Stimulated activated CD8-positive, alpha-beta memory T cell treated with anti-CD3 and anti-CD28 coated beads, Interleukin-2, amount 100 ng/mL, for 48 hours (primary cell): ENCODE results near the gene ELP5.

Experiments used
- DNase-seq, 2 donors: peaks; one replicate each; pipeline ENCODE4 v3.0.0-alpha.2; 2020; ENCODE audit warnings: low read depth in 2 of 2

The ELP5 gene

DNA sequence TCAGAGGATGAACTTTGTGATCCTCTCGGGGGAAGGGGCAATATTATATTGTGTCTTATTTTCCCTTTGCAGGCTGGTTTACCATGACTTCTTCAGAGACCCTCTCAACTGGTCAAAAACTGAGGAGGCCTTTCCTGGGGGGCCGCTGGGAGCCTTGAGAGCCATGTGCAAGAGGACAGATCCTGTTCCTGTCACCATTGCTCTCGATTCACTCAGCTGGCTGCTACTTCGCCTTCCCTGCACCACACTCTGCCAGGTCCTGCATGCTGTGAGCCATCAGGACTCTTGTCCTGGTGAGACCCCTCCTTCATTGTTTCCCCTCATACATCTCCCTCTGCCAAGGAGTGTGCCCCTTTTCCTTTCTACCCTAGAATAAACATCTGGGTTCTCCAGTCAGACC is 2.5 kb downstream of the ELP5 start:
- no peak for DNase-seq

DNA sequence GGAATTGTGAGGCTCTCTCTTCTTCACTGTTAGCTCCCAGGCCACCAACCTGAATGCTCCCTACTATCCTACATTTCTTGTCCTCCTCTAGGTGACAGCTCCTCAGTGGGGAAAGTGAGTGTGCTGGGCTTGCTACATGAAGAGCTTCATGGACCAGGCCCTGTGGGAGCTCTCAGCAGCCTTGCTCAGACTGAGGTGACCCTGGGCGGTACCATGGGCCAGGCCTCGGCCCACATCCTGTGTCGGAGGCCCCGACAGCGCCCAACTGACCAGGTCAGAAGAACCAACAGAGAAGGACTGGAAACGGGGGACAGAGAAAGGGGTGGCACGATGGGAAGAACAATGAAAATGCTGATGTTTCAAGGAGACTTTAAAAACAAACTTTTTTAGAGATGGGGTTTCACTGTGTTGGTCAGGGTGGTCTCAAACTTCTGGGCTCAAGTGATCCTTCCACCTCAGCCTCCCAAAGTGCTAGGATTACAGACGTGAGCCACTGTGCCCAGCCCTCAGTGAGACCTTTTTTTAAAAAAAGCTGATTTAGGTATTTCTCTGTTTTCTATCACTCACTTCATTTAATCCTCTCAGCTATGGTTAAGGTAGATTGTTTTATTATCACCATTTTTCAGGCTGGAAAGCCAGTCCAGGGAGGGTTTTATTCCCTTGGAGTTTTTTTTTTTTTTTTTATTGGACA is 4.9 kb downstream of the ELP5 start:
- no peak for DNase-seq

DNA sequence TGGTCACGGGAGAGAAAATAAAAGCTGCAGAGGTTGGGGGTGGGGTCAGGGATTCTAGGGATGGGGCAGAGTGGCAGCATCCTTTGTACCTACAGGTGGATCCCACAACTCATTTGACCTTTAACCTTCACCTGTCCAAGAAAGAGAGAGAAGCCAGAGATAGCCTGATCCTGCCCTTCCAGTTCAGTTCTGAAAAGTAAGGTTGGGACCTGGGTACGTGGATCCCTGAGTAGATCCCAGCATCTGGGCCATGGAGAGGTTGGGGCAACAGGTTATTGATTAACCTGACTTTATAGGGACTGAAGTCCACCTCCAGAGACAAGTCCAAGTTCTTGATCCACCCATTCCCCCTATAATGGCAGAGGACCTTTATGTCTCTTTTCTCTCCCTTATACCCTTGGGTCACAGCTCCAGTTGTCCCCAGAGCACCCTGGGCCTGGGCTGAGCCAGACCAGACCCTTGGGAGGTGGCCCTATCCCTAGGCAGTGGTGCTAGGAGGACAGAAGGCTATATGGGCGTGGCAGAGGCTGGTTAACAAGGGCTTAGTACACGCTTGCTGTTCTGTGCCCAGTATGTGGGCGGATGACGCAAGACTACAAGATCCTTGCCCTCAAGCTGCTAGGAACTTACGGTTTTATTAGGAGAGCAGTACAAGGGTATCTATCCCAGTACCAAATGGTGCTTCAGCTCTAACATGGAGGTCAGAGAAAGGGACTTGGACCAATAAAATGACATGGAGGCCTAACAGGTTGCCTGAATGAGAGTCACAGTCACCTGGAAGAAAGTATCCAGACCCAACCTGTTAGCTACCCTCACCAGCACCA is 6.9 kb downstream of the ELP5 start:
- DNase-seq: no peak

DNA sequence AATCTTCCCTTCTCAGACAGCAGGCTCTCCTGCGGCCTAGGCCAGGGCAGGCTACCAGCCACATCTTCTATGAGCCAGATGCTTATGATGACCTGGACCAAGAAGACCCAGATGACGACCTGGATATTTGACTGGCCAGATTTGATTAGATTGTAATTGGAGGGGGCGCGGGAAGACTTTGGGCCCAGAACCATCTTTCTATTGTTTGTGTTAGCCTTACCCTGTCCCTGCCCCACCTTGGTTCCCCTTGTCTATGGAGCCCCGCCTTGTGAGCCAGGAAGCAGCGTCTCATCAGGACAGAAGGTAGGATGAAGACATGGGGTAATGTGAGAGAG is 7.5 kb downstream of the ELP5 start:
- DNase-seq: no peak

DNA sequence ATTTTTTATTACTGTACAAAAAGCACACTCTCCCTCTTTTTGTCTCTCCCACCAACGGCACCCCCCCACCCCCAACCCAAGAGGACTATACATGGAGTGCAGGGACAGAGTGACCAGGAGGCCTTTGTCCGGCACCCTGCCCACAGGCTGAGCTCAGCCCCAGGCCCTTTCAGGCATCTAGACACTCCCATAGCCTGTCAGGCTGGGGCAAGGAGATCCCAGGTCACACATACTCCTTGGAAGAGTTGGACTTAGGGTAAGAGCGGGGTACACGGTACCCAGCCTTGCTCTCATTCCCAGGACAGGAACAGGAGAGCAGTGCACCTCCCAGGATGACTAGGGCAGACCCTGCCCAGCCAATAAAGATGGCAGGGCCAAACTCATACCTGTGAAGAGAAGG is 8.1 kb downstream of the ELP5 start:
- DNase-seq: no peak

DNA sequence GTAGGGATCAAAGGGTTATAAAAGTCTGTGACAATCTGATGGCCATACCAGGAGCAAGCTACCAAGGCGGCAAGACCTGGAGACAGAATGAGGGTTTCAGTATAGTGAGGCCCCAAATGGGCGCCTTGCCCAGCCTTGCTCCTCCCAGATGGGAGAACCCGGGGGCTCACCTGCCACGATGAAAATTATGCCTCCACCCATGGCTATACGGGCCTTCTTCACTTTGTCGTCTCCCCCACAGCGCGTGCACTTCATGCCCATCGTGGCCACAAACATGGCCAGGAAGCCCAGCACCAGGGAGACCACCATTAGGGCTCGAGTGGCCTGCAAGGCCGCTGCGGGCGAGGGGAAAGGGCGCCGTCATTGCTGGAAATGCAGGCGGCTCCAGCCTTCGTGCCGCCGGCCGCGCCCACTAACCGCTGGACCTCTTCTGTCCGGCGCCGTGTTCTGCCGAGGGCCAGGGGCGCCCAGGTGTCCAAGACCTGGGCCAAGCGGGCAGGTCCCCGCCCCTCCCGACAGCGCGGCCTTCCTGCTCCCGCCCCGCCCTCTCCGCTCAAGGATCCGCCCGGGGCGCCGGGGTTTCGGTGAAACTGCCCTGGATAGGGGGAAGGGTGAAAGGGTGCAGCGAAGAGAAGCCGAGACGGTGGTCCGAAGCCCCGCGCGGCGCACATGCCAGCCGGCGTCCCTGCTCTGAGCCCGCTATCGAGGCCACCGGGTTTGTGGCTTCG is 8.8 kb downstream of the ELP5 start:
- peak in 1 of 2 donors; percentile 15 for DNase-seq

DNA sequence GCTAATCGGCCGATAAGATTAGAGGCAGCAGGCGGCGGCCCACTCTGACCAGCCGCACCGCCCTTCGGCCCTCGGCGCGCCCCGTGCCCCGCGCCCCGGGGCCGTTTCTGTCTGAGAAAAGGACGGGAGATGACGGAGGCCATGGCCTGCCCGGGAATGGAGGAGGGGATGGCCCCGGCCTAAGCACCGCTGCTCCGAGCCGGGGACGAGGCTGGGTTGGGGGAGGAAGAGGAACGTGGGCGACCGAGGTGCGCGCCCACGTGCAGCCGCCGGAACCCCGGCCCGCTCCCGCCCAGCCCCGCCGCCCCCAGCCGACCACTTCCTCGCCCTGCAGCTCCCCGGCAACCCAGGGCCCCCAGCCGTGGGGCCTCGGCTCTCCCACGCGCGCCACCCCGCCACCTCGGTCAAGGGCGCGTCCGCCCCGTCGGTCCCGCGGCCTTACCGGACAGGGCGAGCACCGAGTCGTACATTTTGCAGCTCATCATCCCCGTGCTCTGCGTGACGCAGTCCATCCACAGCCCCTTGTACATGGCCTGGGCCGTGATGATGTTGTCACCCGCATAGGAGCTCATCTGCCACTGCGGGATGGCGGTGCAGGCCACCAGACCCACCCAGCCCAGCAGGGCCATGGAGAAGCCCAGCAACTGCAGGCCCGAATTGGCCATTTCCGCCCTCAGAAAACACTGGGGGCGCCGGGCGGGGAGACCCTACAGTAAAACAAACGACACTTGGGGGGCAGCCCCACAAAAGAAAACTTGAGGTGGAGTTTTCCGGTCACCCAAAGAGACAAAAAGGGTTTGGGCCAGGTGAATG is 9.6 kb downstream of the ELP5 start:
- no peak for DNase-seq

DNA sequence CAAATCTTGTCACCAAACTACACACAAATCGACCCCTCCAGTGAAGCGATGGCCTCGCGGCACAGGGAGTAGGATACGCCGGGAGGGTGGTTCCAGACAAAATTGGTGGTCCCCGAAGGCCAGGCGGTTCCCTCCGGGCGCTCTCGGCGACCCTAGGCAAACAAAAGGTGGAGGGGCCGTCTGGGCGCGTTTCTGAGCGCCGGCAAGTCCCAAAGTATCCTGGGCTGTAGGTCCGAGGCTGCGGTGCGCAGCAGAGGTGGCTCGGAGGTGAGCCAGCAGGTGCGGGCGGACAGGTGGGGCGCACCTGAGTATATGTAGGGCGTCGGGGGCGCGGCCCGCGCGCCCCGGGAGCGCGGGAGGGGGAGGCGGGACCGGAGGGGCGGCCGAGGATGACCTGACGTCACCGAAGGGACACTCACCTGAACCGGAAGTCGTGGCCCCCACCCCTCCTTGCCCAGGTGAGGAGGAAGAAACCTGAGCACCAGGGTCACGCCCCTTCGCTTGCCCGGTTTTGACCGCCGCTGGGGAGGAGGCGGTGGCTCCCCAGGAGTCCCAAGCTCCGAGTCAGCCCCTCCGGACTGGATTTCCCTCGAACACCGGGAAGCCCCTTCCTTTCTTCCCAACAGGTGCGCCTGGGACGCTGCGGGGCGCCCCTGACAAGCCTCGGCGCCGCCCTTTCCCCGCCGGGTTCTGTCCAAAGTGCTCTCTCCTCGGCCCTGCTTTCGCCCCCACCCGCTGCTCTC is 10.3 kb downstream of the ELP5 start, which contains the start of gene CLDN7:
TSS of gene CLDN7 (minus strand) at position 287 of the 743 bp plus-strand sequence. CDS start 435 bp downstream, outside the sequence.
- DNase-seq: no peak

DNA sequence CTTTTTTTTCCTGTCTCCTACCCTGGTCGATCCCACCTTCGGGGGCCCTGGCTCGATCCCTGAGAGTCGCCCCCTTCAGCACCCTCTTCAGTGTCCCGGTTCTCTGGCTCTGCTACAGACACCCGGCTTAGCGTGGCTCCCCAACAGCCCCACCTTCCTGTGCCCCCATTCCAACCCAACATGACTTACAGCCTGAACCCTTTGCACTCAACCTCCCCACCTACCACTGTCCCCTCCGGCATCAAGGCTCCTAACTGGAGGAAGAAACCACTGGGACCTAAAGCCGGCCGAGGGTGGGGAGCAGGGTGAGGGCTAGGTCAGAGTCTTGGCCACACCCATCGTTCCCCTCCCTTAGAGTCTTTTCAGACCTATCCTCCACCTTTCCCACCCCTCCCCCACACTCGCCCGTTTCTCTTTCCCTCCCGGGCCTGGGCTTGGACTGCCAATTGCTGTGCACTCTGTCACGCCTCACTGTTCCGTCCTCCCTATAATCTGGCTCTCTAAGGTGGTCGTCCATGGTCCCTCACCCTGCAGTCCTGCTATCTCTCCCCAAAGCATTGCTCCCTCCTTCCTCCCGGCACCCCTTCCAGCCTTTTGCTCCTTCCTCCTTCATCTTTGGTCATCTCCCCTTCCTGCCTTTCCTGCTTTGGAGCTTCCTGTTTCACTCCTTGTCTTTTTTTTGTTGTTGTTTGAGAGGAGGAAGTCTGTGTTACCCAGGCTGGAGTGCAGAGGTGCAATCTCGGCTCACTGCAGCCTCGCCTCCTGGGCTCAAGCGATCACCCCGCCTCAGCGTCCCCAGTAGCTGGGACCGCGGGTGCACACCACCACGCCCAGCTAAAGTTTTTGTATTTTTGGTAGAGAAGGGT is 11.2 kb downstream of the ELP5 start:
- DNase-seq: no peak

DNA sequence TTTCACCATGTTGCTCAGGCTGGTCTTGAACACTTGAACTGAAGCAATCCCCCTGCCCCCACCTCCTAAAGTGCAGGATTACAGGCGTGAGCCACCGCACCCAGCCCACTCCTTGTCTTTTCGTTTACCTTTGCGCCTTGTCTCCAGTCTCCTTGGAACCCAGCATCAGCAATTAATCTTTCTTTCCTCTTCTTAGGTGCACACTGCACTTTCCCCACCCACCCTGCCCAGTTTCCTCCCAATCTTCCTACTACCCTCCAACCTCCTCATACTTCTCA is 11.7 kb downstream of the ELP5 start:
- no peak for DNase-seq

DNA sequence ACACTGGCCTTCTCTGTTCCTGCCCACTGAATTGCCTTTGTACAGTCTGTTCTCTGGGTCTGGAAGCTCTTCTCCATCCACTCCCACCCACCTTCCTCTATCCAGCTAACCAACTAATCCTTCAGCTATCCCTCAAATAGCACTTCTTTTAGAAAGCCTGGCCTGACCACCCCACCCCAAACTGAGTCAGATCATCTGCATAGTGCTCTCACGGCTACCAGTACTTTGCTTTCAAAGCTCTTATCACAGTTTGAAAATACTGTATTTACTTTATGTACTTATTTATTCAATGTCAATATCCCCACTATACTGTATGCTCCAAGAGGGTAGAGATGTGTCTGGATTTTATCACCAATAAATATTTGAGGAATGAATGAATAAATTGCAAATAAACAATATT is 14.8 kb downstream of the ELP5 start:
- no peak for DNase-seq

DNA sequence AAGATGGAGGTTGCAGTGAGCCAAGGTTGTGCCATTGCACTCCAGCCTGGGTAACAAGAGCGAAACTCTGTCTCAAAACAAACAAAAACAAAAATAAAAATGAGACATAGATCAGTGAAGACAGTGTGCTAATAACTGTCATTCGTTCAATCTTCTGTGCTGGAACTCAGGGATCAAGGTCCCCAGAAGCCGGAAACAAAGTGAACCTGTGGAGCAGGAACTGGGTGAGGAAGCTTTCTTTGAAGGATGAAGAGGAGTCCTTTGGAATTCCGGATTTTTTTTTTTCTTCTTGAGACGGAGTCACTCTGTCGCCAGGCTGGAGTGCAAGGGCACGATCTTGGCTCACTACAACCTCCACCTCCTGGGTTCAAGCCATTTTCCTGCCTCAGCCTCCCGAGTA is 27.4 kb downstream of the ELP5 start:
- no peak for DNase-seq

DNA sequence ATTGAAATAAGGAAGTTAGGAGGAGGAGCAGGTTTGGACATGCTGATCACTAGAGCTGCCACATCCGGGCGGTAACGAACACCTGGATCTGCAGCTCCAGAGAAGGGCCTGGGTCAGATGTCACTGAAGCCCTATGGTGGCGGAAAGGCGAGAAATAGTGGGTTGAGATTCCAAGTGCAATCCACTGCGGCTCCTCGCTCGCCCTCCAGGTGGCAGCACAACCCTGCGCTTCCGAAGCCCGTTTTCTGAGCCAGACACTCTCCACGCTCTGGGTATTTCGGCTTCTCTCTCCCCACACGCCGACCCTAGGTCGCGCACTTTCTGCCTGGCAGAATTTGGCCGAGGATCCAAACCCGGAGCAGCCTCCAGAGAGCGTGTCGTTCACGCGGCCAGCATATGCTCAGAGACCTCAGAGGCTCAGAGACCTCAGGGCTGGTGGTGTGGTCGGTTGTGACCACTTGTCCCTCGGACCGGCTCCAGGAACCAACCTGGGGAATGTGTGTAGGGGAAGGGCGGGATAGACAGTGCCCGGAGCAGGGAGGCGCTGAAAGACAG is 28.6 kb downstream of the ELP5 start:
- DNase-seq: peak; percentile 67 to 78

DNA sequence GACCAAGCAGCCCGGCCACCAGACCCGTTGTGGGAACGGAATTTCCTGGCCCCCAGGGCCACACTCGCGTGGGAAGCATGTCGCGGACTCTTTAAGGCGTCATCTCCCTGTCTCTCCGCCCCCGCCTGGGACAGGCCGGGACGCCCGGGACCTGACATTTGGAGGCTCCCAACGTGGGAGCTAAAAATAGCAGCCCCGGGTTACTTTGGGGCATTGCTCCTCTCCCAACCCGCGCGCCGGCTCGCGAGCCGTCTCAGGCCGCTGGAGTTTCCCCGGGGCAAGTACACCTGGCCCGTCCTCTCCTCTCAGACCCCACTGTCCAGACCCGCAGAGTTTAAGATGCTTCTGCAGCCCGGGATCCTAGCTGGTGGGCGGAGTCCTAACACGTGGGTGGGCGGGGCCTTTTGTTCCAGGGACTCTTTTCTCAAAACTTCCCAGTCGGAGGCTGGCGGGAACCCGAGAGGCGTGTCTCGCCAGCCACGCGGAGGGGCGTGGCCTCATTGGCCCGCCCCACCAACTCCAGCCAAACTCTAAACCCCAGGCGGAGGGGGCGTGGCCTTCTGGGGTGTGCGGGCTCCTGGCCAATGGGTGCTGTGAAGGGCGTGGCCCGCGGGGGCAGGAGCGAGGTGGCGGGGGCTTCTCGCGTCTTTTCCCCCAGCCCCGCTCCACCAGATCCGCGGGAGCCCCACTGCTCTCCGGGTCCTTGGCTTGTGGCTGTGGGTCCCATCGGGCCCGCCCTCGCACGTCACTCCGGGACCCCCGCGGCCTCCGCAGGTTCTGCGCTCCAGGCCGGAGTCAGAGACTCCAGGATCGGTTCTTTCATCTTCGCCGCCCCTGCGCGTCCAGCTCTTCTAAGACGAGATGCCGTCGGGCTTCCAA is 29.3 kb downstream of the ELP5 start, which contains the start of gene SLC2A4:
TSS of gene SLC2A4 (plus strand) at position 645 of the 879 bp plus-strand sequence. CDS start at position 862, 217 bp downstream.
- DNase-seq: peak; percentile 88 to 92

DNA sequence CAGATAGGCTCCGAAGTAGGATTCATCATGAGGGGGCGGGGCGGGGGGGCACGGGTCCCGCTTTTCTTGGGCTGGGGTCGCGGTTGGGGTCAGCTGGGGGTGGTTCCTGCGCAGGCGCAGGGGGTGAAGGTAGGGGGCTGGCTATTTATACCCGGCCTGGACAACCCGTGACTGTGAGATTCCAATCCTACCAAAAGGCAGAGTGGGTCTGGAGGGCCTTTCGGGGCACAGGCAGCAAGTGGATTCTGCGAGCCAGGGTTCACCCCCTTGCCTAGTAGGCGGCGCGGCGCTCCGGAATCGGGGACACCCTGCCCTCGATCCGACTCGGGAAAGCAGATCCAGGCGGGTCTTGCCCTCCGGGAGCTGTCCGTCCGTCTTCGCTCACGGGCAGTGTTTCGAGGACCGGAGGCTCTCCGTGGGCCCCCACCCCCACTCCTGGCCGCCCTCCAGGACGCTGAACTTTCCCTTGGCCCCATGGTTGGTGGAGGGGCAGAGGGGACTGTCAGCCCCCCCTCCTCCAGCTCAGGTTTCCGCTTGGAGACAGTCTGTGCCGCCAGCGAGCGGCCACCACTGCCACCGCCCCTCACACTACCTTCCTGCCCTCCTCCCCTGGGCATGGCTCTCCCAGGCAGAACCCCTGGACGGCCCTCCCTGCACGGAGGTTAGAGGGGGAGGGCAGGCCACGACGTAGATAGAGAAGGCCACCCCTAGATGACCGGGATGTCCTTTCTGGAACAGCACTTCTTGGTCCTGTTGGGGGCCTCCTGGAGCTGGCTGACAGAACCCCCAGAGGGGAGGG is 30.1 kb downstream of the ELP5 start:
- DNase-seq: no peak

DNA sequence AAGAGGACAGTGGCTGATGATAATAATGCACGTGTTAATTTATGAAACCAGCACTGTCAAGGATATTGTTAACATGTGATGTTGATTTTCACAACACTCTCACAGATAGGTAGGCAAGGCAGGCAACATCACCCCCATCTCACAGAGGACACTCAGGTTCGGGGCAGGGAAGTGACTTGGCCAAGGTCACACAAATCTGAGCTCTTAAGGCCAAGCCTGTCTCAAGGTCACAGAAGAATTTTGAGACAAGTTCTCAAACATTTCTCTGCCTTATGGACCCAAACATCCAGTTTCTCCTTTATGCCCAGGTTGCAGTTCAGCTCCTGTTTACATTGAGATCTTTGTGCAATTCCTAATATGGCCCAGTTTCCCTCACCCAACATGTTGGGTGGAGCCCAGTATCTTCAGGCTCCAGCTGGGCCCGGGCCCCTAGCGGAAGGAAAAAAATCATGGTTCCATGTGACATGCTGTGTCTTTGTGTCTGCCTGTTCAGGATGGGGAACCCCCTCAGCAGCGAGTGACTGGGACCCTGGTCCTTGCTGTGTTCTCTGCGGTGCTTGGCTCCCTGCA is 30.8 kb downstream of the ELP5 start:
- no peak for DNase-seq

DNA sequence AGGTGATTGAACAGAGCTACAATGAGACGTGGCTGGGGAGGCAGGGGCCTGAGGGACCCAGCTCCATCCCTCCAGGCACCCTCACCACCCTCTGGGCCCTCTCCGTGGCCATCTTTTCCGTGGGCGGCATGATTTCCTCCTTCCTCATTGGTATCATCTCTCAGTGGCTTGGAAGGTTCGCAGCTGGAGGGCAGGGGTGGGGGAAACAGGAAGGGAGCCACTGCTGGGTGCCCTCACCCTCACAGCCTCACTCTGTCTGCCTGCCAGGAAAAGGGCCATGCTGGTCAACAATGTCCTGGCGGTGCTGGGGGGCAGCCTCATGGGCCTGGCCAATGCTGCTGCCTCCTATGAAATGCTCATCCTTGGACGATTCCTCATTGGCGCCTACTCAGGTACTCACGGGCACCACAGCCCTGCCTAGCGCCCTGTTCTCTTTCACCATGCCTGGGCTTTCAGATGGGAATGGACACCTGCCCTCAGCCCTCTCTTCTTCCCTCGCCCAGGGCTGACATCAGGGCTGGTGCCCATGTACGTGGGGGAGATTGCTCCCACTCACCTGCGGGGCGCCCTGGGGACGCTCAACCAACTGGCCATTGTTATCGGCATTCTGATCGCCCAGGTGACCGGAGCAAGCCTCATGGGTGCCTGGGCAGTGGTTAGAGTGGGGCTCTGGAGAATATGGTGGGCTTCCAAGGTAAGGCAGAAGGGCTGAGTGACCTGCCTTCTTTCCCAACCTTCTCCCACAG is 31.6 kb downstream of the ELP5 start:
- no peak for DNase-seq
